GM04504 (cell line): ENCODE measurements around the gene C2orf68.
"Not testable (repeated sequence)": the region's sequence is repeated elsewhere in the genome, so short reads cannot be mapped to it uniquely, and the experiment has no call there.

Experiments used
- DNase-seq: peaks from one replicate; pipeline ENCODE4 v3.0.0-alpha.2; 2012; ENCODE audit warnings: low read depth

C2orf68 gene

DNA sequence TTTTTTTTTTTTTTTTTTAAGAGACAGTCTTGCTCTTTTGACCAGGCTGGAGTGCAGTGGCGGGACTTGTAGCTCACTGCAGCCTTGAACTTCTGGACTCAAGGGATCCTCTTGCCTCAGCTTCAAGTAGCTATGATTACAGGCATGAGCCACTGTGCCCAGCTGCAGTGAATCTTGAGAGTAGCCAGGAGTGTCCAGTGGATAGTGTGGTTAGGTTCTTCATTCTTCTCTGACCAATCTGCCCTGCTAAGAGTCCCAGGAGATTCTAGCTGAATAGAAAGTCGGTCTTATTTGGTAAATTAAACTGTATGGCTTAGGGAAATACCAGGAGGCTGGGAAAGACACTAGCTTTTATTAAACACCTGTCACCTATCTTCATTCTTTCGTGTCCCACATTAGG lies 19.4 kb upstream of the C2orf68 start:
- DNase-seq = no peak

DNA sequence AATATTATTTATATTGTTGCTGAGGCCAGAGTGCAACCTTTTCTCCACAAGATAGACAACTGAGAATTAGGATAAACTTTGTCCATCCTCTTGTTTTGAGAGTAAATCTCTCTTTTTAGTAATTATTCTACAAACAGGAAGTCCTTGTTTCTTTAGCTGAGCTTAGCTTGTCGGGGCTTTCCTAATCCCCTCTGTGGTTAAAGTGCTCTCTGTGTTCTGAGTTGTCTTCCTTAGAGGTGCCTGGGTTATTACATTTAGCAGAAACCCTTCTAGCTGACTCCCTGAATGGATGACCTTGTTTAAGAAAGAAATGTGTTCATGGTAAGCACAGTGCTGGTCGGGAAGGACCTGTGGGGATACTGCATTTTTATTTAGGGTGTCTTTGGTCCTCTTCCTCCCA lies 16.8 kb upstream of the C2orf68 start:
- no peak for DNase-seq

DNA sequence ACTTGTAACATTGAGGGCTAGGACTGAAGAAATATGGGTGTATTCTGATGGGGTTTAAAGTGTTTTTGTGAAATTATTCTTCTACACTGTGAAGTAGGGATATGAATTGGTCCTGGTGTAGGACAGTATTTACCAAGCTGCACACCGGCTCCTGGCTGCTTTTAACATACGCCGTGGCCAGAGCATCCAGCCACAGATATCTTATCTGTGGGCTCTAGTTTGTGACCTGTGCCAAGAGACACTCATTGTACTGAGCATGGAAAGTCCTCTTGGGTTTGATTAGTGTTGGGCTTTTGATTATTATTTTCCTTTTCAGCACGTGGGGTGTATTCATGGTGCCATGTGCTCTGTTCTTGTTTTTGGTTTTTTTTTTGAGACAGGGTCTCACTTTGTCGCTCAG lies 12.1 kb upstream of the C2orf68 start:
- no peak for DNase-seq

DNA sequence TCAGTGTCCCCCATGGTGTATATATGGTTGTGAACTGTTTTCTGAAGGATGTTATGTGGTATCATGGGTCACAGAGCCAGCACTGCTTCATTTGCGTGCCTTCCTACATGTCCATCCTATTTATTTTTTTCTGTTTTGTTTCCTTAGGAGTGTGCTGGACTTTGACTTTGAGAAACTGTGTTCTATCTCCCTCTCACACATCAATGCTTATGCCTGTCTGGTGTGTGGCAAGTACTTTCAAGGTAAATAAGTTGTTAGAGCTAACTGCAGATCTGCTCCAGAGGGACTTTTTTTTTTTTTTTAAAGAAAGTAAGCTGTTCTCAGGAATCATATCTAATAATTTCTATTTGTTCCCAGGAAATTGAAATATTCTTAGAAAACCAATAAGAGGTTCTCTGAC lies 9.5 kb upstream of the C2orf68 start:
- no peak for DNase-seq

DNA sequence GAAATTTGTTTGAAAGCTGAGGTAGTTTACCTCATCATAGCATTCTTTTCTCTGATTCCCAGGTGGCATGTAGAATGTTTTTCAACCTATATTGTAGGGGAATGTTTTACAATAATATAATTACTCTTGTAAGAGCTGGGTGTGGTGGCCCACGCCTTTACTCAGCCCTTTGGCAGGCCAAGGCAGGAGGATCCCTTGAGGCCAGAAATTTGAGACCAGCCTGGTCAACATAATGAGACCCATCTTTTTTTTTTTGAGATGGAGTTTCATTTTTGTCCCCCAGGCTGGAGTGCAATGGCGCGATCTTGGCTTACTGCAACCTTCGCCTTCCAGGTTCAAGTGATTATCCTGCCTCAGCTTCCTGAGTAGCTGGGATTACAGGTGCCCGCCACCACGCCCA lies 7.8 kb upstream of the C2orf68 start:
- DNase-seq = no peak

DNA sequence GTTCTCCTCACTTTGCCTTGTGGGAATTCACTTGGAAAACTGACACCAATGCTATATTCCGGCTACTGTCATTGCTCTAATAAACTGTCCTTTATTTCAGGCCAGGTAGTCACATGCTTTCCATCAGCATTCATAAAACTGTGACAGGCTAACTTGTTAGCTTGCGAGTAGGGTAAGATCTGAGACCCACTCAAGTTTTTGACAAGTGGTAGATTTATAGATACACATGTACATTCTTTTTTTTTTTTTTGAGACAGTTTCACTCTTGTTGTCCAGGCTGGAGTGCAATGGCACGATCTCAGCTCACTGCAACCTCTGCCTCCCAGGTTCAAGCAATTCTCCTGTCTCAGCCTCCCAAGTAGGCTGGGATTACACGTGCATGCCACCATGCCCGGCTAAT lies 5.9 kb upstream of the C2orf68 start:
- DNase-seq = not testable (repeated sequence)

DNA sequence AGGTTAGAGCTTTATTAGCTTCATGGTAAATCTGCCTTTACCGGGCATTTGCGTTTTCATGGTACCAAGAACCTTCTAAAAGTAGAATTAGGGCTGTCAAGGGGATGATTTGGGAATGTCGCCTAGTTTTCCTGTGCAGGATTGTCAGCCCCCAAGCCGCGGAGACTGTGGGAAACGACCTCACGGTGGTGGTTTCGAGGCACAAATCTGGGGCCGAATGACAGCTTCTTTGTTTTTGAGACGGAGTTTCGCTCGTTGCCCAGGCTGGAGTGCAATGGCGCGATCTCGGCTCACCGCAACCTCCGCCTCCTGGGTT lies 3.5 kb upstream of the C2orf68 start:
- no peak for DNase-seq

DNA sequence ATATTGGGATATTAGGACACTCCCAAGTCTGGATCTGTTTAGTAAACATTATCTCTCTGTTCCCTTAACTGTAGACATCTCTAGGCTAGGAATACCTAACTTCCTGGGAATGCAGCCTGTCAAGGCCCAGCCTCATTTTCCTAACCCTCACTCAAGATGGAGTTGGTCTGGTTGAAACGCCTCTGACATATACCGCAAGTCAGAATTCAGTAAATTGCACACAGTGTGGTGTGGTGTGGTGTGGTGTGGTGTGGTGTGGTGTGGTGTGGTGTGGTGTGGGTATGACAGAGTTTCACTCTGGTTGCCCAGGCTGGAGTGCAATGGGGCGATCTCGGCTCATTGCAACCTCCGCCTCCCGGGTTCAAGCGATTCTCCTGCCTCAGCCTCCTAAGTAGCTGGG lies 2.9 kb upstream of the C2orf68 start:
- not testable (repeated sequence) for DNase-seq

DNA sequence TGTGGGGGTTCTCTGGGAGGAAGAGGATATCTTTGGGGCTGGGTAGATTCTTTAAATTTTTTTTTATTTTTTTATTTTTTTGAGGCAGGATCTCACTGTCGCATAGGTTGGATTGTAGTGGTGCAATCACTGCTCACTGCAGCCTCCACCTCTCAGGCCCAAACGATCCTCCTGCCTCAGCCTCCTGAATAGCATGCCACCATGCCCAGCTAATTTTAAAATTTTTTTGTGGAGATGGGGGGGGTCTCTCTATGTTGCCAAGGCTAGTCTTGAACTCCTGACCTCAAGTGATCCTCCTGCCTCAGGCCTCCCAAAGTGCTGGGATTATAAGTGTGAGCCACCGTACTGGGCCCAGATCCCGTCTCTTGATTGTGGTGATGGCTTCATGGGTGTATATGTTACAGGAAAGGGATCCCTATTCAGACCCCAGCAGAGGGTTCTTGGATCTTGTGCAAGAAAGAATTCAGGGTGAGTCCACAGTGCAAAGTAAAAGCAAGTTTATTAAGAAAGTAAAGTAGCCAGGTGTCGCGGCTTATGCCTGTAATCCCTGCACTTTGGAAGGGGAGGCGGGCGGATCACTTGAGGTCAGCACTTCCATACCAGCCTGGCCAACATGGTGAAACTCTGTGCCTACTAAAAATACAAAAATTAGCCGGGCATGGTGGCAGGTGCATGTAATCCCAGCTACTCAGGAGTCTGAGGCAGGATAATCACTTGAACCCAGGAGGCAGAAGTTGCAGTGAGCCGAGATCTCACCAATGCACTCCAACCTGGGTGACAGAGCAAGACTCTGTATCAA lies 2.0 kb upstream of the C2orf68 start:
- no peak for DNase-seq

DNA sequence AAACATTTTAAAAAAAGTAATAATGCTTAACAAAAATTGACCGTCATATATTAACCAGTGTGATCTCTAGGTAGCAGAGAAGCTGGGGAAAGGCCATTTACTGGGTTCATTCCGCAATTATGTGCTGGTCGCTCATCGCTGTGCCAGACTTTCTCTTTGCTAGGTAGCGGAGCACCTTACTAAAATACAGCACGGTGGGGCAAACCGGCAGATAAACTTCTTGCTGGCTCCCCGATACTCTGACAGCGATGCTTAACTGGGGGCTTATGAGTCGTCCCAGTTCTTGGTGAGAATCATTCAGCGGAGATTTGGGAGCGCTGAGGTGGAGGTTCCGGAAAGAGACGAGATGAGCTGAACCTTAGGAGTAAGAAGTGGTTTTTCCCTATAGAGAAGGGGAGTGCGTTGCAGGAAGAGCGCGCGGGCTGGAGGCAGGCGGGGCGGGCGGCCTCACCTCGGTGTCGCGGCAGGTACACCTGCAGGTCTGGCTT lies 605 bp downstream of the C2orf68 start:
- no peak for DNase-seq

DNA sequence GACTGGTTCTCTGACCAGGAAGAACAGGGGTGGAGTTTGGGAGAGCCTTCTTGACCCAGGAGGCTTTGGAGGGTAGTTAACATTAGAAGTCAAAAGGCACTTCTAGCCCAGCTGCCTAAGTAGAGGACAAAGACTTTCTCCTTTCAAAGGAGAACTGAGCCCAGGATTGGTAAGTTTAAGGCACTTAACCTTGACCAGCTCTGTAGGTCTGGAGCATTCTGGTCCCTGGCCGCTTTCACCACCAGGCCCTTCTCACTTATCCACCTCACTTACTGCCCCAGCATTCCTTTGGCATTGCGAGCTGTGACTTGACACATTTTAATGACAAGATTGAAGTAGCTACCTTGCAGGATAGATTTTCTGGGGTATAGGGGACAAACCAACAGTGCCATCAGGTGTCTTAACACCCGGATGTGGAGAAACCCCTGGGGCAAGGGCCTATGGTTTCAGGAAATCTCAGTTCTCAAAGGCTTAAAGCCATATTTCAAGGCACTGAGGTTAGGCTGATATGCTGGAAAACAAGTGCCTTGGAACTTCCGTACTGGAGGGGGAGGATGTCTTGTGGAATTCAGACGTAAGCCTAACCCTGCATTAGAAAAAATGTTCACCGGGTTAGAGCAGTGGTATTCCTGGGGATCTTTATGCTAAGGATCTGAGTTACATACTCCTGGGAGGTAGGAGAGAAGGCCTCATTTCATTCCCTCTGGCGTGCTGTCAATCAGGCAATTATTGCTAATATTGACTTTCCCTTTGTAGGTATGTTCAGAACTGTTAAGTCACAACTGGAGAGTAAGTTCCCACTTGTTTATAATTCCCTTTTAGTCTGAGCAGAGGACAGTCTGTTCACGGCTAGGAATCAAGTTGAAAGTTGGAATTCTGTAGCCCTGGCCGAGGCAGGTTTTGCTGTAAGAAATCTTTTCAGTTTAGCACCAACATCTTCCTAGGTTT lies 4.3 kb downstream of the C2orf68 start:
- no peak for DNase-seq

DNA sequence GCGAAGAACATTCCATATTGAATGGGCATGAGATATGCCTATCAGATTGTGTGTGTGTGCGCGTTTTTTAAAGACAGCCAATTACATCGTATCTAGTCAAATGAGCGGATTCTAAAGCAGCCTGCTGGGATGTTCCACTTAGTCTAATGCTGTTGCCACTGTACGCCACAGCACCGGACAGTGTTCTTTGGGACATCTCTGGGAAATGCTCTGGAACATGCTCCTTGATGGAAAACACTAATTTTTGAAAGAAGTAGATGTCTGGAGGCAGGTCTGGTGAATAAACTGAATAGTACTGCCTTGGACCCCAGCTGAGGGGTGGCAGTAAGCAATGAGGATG lies 5.8 kb downstream of the C2orf68 start:
- DNase-seq = no peak

DNA sequence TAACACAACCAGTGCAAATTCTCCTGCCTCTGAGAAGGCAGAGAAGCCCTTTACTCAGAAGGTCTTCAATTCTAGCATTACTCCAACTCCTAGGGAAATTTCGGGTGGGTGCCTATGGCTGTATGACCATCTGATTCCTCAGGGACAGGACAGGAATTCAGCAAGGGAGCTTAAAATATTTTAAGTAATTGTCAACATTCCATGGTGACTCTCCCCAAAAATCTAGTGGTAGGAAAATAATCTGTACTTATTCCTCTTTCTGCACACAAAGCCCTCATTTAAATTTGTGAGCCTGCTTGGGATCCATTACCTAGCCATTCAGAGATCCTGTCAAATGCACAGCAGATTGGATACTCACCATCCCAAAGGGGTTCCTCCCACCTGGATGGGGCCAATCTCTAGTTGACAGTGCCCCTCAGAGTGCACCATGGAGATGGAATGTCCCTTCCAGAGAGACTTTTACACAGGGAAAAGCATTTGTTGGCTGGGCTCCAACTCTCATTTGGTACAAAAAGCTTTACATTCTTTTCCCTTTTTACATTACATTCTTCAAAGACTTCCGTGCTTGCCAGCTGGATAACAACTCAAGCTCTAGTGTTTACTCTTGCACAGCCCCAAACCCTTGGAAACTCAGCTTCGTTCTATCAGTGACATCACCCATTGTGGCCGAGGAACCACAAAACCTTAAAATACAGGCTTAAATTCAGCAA lies 6.3 kb downstream of the C2orf68 start:
- peak; percentile 20 for DNase-seq

DNA sequence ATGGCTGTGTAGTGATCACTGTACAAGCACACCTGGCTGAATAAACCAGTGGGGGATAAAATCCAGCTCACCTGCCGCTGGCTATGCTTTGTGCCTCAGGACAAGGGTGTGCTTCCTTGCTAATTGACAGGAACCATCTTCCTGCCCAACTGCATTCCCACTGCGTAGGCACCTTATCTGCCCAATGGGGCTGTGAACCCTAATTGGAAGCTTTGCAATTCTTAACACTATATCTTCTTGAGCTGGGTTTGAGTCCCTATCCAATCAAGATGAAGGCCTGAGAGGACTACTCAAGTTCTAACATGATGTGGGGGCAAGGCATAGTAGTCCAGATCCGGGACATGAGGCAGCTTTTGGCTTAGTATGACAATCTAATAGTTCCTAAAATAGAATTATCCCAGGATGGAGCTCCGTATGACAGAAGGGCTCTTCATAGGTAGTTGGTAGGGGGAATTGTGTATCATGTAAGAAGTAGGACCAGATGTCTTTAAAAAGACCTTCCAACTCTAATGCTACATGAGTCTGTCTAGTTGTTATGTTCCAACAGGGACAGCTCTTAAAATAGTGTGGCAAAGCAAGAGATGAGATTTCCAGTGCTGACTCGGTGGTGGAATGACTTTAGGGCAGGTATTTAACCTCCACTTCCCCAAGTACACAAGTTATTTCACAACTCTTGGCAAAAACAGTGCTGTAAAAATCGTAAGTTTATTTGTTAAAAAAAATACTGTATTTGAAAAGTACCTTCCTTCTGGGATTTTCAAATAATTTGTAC lies 7.1 kb downstream of the C2orf68 start:
- no peak for DNase-seq

DNA sequence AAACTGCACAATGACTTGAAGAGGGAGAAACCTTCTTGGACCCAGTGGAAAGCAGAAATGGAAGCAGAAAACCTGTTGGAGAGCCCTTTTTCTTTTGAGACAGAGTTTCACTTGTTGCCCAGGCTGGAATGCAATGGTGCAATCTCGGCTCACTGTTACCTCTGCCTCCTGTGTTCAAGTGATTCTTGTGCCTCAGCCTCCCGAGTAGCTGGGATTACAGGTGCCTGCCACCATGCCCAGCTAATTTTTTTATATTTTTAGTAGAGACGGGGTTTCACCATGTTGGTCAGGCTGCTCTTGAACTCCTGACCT lies 7.8 kb downstream of the C2orf68 start:
- DNase-seq = not testable (repeated sequence)

DNA sequence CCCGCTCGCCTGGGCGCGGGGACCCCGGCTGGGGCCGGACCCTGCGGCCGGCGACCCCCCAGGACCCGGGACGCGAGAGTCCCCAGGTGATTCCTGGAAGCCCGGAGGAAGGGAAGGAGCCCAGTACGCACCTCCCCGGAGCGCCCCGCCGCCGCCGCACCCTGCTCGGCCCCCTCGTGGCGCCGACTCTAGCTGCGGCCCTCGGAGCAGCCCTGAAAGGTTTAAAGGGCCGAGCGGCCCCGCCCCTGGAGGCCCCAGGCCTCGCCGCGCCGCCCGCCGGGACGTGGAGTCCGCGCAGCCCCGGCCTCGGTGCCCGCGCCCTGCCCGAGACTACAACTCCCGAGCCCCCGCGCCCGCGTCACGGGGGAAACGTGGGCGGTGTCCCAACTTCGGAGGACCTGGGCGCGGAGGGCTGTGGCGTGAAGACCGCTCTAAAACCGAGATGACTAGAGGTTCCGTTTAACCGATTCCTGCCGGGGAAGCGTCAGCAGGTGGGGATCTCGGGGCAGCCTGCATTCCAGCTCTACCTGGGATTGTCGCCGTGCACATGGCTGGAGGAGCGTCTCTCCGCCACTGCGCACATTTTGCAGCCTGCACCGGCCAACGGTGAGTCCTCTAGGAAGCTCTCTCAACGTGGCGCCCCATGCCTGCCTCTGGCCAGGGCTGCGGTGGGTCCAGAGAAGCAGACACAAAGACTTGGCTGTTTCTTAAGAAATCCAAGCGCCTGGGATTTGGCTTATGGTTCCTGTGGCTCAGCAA lies 9.2 kb downstream of the C2orf68 start, which contains the start of gene TMEM150A:
TSS of gene TMEM150A (minus strand) at position 223 of the 759 bp plus-strand sequence. CDS start 750 bp downstream, outside the sequence.
- peak; percentile 77 for DNase-seq

DNA sequence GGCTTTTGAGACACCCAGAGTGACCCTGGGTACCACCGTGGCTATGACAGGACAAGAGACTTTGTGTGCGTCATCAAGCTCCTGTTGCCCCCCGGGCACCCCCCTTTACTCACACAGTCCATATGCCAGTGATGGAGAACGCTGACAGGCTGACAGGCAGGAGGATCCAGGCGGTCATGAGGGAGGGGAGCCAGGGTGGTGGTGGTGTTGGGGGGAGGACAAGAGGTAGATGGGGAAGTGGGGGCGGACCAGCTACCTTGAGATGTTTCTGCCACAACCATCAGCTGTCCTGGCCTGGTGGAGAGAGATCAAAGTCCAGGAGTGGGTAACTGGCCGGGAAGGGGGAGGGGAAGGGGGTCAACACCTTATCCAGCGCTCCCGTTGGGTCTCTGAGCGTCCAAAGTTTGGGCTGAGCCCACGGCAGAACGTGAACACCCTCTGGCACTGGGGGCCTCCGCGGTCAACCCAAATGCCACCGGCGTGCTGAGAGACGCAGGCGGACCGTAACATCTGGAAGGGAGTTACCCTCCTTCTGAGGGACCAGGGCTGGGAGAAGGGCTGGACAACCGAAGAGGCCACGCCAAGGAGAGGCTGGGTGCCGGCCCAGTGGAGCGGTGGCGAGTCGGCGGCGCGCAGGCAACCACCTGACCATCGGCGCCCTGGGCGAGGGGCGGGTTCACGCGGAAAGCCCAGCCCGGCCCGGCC lies 9.9 kb downstream of the C2orf68 start:
- peak; percentile 26 for DNase-seq

DNA sequence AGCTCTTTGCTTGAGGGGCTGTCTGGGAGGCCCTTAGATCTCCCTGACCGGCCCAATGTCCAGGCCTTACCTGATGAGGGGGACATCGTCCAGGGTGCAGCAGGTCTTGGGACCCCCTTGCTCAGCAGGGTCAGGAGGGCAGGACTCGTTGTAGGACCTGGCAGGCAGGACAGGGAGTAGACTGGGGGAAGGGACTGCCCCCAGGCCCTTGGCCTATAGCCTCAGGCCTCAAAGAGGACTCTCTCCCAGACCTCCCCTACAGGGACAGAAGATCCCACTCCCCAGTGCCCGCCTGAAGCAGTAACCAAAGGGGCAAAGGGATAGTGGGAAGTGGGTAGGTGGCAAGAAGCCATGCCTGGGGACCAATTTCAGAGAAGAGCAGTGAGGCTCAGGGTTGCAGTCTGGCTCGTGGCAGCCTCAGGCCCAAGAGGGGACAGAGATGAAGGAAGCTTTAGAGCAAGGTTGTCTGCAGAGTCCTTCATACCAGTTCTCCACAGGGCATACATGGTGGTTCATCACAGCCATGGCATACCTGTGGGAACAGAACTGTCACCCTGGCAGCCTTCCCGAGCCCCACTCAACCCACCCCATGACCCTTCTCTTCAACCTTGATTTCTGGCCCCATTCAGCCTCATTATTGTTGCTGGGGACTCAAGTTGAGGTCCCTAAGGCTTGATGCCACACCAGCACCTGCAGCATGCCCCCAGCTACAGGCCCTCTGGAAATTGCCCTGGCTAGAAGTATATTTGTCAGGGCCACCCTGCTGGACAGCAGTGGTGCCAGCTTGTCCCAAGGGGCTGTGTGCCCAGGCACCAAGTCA lies 10.7 kb downstream of the C2orf68 start:
- no peak for DNase-seq

DNA sequence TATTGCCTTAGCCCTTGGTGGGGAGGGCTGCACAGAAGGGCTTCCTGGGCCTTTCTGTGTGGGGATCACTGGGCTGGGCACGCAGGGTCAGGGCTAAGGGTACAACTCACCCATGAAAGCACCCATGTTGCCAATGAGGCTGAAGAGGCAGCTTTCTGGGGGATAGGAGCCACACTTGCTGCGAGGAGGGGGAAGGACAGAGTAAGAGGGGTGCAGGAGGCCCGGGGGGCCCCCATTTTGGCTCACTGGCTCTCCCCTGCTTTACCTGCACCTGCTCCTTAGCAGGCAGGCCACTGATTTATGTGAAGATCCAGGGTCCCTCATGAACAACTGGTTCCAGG lies 11.7 kb downstream of the C2orf68 start:
- no peak for DNase-seq
